Liver (tissue), 9 donors: ENCODE measurements around the gene GSK3B. TPM values are rescaled to one million over a fixed set of nuclear protein-coding genes. Genes with fewer than 3 reads are reported as not detected.
"Not testable (repeated sequence)": the region's sequence is repeated elsewhere in the genome, so short reads cannot be mapped to it uniquely, and the experiment has no call there.

Source experiments
- DNase-seq: peaks from one replicate; pipeline ENCODE4 v3.0.0-alpha.2; 2017; ENCODE audit warnings: low spot score
- H3K27ac ChIP-seq, 2 donors: one replicate each; pipeline ENCODE4 v1.7.0; 2013; ENCODE audit warnings: inconsistent platforms in 2 of 2, low read length in 2 of 2, control low read depth in 1 of 2, low read depth in 1 of 2, mild to moderate bottlenecking in 1 of 2
- H3K27me3 ChIP-seq, 4 donors: one replicate each; pipeline versions ENCODE4 v1.6.1 to v1.7.0; 2013; ENCODE audit warnings: low read length in 3 of 4, inconsistent platforms in 1 of 4, mild to moderate bottlenecking in 1 of 4, moderate library complexity in 1 of 4; ENCODE audit not compliant: control insufficient read depth in 4 of 4, insufficient read depth in 4 of 4
- H3K36me3 ChIP-seq, 4 donors: one replicate each; pipeline versions ENCODE4 v1.6.1 to v1.7.0; 2013; ENCODE audit warnings: low read length in 3 of 4, mild to moderate bottlenecking in 3 of 4, low read depth in 1 of 4, moderate library complexity in 1 of 4; ENCODE audit not compliant: control insufficient read depth in 4 of 4, insufficient read depth in 3 of 4
- H3K4me1 ChIP-seq, 4 donors: one replicate each; pipeline versions ENCODE4 v1.6.1 to v1.7.0; 2013; ENCODE audit warnings: low read length in 3 of 4, mild to moderate bottlenecking in 3 of 4, moderate library complexity in 1 of 4; ENCODE audit not compliant: control insufficient read depth in 4 of 4, insufficient read depth in 4 of 4
- H3K4me3 ChIP-seq, 3 donors: one replicate each; pipeline versions ENCODE4 v1.6.1 to v1.7.0; 2013; ENCODE audit warnings: low read length in 3 of 3, control low read depth in 1 of 3, low read depth in 1 of 3, mild to moderate bottlenecking in 1 of 3
- H3K9ac ChIP-seq, 2 donors: one replicate each; pipeline ENCODE4 v1.7.0; 2013; ENCODE audit warnings: low read length in 2 of 2, mild to moderate bottlenecking in 2 of 2, moderate library complexity in 2 of 2, control low read depth in 1 of 2, low read depth in 1 of 2
- H3K9me3 ChIP-seq, 4 donors: one replicate each; pipeline versions ENCODE4 v1.6.1 to v1.7.0; 2013; ENCODE audit warnings: low read length in 3 of 4; ENCODE audit not compliant: control insufficient read depth in 4 of 4
- CTCF ChIP-seq: fragments of 150-350 bp; IDR thresholded peaks from 2 replicates; pipeline ENCODE4 v1.5.1; 2017; ENCODE audit warnings: improper control_type of control experiment, low read depth, low read length; ENCODE audit not compliant: missing input control
- EGR1 ChIP-seq, 2 donors: IDR thresholded peaks; 2 replicates each; pipeline ENCODE4 v1.6.1; 2016 to 2018; ENCODE audit warnings: antibody characterized with exemption in 2 of 2, low read depth in 2 of 2
- FOXA1 ChIP-seq: IDR thresholded peaks from 2 replicates; pipeline ENCODE4 v1.6.1; 2016; ENCODE audit warnings: antibody characterized with exemption
- FOXA2 ChIP-seq: IDR thresholded peaks from 2 replicates; pipeline ENCODE4 v1.6.1; 2016; ENCODE audit warnings: antibody characterized with exemption
- GABPA ChIP-seq, 2 donors: IDR thresholded peaks in 1 of 2; conservative IDR thresholded peaks in 1 of 2; 2 replicates each; pipeline ENCODE4 v1.6.1; 2016; ENCODE audit warnings: antibody characterized with exemption in 2 of 2, mild to moderate bottlenecking in 1 of 2, moderate library complexity in 1 of 2
- HNF4A ChIP-seq, 2 donors: conservative IDR thresholded peaks; 2 replicates each; pipeline ENCODE4 v1.6.1; 2016; ENCODE audit warnings: antibody characterized with exemption in 2 of 2, mild to moderate bottlenecking in 2 of 2
- JUND ChIP-seq, 2 donors: IDR thresholded peaks; 2 replicates each; pipeline ENCODE4 v1.6.1; 2016; ENCODE audit warnings: antibody characterized with exemption in 2 of 2
- NR2F2 ChIP-seq: IDR thresholded peaks from 2 replicates; pipeline ENCODE4 v1.6.1; 2016; ENCODE audit warnings: antibody characterized with exemption
- RAD21 ChIP-seq, 2 donors: IDR thresholded peaks; 2 replicates each; pipeline ENCODE4 v1.6.1; 2016; ENCODE audit warnings: antibody characterized with exemption in 2 of 2, mild to moderate bottlenecking in 2 of 2
- RXRA ChIP-seq, 2 donors: IDR thresholded peaks; 2 replicates each; pipeline ENCODE4 v1.6.1; 2017 to 2018; ENCODE audit warnings: antibody characterized with exemption in 2 of 2, mild to moderate bottlenecking in 1 of 2
- SP1 ChIP-seq: IDR thresholded peaks from 2 replicates; pipeline ENCODE4 v1.6.1; 2018; ENCODE audit warnings: antibody characterized with exemption, mild to moderate bottlenecking
- TAF1 ChIP-seq: conservative IDR thresholded peaks from 2 replicates; pipeline ENCODE4 v1.6.1; 2016; ENCODE audit warnings: antibody characterized with exemption, mild to moderate bottlenecking
- YY1 ChIP-seq: IDR thresholded peaks from 2 replicates; pipeline ENCODE4 v1.6.1; 2016; ENCODE audit warnings: antibody characterized with exemption, mild to moderate bottlenecking
- WGBS: extraction: QIAGEN DNeasy Blood & Tissue Kit; methylation state at CpG from one replicate; pipeline ENCODE4 v1.1.7; 2013; 5-methylcytosine and 5-hydroxymethylcytosine counted together
- polyA plus RNA-seq, 2 donors: library from polyadenylated mRNA; stranded (reverse) in 1 of 2; unstranded in 1 of 2; fragments of 200-250 nt in 1 of 2; fragments of >200 nt in 1 of 2; fragmentation: Nextera tagmentation in 1 of 2; extraction: Ambion mirVana in 1 of 2; gene quantifications; one replicate each; pipeline versions ENCODE4 v1.2.1 to v1.2.3, GENCODE V29; 2013 to 2015
- total RNA-seq, 2 donors: library from RNA; depleted of rRNA; stranded (reverse); fragments of >200 nt; gene quantifications; one replicate each; pipeline ENCODE4 v1.2.3, GENCODE V29; 2014
- TF ChIP-seq, protein P1 (sequence below): IDR thresholded peaks from 2 replicates; pipeline ENCODE4 v1.6.1; 2016; ENCODE audit warnings: antibody characterized with exemption
- TF ChIP-seq, protein P2 (sequence below): IDR thresholded peaks from 2 replicates; pipeline ENCODE4 v1.6.1; 2016; ENCODE audit warnings: antibody characterized with exemption, mild to moderate bottlenecking
- TF ChIP-seq, protein P3 (sequence below): IDR thresholded peaks from 2 replicates; pipeline ENCODE4 v1.6.1; 2016; ENCODE audit warnings: antibody characterized with exemption
- donor health status: healthy.
- donor health status: healthy.
- donor health status: healthy.
- donor health status: healthy.
- donor health status: healthy.

The GSK3B gene
- total and polyA plus RNA-seq, 4 donors = 10.5 to 20.8 (median 18.5) TPM

- Histone ChIP-seq H3K9me3 (peaks cover 0 to 6% (median 1%) of the 10 kb centered on the region in 4 donors), H3K27me3 (no peaks in the 10 kb centered on the region), H3K36me3 (peaks cover 0 to 2% (median 1%) of the 10 kb centered on the region in 4 donors), H3K9ac (peak overlapping the region in 1 of 2 donors; percentile 59), H3K27ac (no peak overlapping the region), H3K4me1 (peaks cover 0 to 5% (median 0%) of the 10 kb centered on the region in 4 donors), H3K4me3 (no peak overlapping the region)
- 43% methylated on average over 10 of the region's 10 CpGs for WGBS
- TF ChIP-seq FOXA1 = no peak
- no peak for TF ChIP-seq JUND (IDR thresholded peaks at IDR 0.05)
- peak; percentile 59 for TF ChIP-seq CTCF
- peak; percentile 98 for TF ChIP-seq RAD21 (IDR thresholded peaks at IDR 0.05)
- TF ChIP-seq, protein P1, sequence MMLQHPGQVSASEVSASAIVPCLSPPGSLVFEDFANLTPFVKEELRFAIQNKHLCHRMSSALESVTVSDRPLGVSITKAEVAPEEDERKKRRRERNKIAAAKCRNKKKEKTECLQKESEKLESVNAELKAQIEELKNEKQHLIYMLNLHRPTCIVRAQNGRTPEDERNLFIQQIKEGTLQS = no peak
- TF ChIP-seq HNF4A (conservative IDR thresholded peaks at IDR 0.05) = peak in 1 of 2 donors; percentile 13
- TF ChIP-seq EGR1 (IDR thresholded peaks at IDR 0.05; ENCODE audit: low read depth in 2 of 2) = no peak
- no peak for TF ChIP-seq GABPA (IDR thresholded peaks at IDR 0.05 in 1 of 2, conservative IDR thresholded peaks at IDR 0.05 in 1 of 2)
- no peak for TF ChIP-seq YY1
- no peak for TF ChIP-seq NR2F2
- TF ChIP-seq, protein P2, sequence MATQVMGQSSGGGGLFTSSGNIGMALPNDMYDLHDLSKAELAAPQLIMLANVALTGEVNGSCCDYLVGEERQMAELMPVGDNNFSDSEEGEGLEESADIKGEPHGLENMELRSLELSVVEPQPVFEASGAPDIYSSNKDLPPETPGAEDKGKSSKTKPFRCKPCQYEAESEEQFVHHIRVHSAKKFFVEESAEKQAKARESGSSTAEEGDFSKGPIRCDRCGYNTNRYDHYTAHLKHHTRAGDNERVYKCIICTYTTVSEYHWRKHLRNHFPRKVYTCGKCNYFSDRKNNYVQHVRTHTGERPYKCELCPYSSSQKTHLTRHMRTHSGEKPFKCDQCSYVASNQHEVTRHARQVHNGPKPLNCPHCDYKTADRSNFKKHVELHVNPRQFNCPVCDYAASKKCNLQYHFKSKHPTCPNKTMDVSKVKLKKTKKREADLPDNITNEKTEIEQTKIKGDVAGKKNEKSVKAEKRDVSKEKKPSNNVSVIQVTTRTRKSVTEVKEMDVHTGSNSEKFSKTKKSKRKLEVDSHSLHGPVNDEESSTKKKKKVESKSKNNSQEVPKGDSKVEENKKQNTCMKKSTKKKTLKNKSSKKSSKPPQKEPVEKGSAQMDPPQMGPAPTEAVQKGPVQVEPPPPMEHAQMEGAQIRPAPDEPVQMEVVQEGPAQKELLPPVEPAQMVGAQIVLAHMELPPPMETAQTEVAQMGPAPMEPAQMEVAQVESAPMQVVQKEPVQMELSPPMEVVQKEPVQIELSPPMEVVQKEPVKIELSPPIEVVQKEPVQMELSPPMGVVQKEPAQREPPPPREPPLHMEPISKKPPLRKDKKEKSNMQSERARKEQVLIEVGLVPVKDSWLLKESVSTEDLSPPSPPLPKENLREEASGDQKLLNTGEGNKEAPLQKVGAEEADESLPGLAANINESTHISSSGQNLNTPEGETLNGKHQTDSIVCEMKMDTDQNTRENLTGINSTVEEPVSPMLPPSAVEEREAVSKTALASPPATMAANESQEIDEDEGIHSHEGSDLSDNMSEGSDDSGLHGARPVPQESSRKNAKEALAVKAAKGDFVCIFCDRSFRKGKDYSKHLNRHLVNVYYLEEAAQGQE = no peak
- TF ChIP-seq RXRA (IDR thresholded peaks at IDR 0.05) = no peak
- TF ChIP-seq, protein P3, sequence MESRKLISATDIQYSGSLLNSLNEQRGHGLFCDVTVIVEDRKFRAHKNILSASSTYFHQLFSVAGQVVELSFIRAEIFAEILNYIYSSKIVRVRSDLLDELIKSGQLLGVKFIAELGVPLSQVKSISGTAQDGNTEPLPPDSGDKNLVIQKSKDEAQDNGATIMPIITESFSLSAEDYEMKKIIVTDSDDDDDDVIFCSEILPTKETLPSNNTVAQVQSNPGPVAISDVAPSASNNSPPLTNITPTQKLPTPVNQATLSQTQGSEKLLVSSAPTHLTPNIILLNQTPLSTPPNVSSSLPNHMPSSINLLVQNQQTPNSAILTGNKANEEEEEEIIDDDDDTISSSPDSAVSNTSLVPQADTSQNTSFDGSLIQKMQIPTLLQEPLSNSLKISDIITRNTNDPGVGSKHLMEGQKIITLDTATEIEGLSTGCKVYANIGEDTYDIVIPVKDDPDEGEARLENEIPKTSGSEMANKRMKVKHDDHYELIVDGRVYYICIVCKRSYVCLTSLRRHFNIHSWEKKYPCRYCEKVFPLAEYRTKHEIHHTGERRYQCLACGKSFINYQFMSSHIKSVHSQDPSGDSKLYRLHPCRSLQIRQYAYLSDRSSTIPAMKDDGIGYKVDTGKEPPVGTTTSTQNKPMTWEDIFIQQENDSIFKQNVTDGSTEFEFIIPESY = no peak
- no peak for TF ChIP-seq FOXA2
- TF ChIP-seq SP1 = no peak
- TF ChIP-seq TAF1 = no peak
- no peak for DNase-seq
These were observed 202.1 kb downstream of the GSK3B start for GRCh38 chr3:119891944-119892721.

DNA sequence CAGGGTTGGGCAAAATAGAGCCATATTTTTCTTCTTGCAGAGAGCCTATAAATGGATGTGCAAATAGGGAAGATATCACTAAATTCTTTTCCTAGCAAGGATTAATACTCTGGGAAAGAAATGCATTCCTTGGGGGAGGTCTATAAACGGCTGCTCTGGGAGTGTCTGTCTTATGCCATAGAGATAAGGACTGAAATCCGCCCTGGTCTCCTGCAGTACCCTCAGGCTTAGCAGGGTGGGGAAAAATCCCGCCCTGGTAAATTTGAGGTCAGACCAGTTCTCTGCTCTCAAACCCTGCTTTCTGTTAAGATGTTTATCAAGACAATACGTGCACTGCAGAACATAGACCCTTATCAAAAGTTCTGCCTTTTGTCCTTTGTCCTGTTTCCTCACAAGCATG is 205.6 kb downstream of the GSK3B start:
- H3K36me3 ChIP-seq, H3K4me1 ChIP-seq, H3K9me3 ChIP-seq, H3K9ac ChIP-seq, H3K27me3 ChIP-seq, H3K4me3 ChIP-seq, DNase-seq, H3K27ac ChIP-seq: not testable (repeated sequence)
- WGBS = 88% methylated on average over 4 of the region's 4 CpGs
